ENCODE results near the gene STK4.

GRCh38 chr20:44956410-44956809 lies 9.9 kb upstream of the STK4 start:
- TF ChIP-seq CTCF (IDR thresholded peaks at IDR 0.05) (no peak), POLR2A (IDR thresholded peaks at IDR 0.05) (no peak)

All from Peyer's patch (tissue), 4 donors.